ENCODE measurements around the gene SELENOM.
A peak's percentile ranks its signal among the peaks of the same experiment; 100 is the strongest.

SELENOM gene, protein sequence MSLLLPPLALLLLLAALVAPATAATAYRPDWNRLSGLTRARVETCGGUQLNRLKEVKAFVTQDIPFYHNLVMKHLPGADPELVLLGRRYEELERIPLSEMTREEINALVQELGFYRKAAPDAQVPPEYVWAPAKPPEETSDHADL

DNA sequence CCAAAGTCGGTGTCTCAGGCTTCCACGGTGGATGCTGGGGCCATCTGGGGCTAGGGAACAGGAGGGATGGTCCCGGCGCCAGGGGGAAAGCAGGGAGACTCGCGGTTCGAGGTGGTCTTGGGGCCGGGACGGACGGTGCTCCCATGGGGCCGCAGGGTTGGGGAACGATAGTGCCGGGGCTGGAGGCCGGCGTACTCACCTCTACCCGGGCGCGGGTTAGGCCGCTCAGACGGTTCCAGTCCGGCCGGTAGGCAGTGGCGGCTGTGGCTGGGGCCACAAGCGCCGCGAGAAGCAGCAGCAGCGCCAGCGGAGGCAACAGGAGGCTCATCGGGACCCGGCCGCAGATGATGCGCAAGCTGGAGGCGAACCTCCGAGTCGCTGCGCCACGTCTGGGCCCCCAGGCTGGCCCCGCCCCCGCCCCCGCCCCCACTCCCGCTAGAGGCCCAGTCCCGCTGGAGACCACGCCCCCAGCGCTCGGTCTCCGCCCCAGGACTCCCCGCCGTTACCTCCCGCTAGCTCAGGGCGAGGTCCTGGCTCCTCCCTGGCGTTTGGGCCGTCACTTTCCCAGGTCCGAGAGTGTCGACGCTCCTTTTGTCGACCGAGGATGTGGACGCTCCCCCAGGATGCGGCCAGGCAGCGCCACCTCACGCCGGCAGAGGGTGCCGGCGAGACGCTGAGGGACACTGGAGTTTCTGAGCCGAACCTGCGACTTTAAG is at the start of gene SELENOM:
TSS of gene SELENOM (minus strand) at position 391 of the 716 bp plus-strand sequence. CDS start at position 328, 63 bp downstream.
- peak; percentile 81 to 96 (median 92) for DNase-seq
- intact Hi-C loops (cut with DNase I): loop anchor here (1.0 to 10.0 kb wide), 2 partner anchors 22 to 47 kb away; no protein-coding TSS in a partner anchor

DNA sequence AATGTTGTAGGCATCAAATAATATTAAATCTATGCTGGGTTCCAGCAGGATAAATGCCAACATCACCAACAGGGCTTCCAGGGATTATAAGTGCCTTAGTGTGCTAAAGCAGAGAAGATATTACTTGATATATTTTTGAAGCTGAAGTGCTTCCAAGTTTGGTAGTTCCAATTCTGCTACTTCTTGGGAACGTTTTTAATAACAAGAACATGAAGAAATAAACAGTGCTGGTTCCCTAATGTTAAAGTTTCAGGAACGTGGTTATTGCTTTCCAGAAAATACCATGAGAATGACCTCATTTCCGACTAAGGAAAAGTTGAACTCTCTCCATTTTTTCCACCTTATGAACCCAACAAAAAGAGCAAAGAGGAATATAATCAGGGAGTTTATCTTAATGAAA is 48.1 kb upstream of the SELENOM start:
- no peak for DNase-seq
- intact Hi-C loops (cut with DNase I): loop anchor here (10.0 kb wide), 2 partner anchors 51 to 181 kb away; partner anchors contain the start of gene SELENOM

DNA sequence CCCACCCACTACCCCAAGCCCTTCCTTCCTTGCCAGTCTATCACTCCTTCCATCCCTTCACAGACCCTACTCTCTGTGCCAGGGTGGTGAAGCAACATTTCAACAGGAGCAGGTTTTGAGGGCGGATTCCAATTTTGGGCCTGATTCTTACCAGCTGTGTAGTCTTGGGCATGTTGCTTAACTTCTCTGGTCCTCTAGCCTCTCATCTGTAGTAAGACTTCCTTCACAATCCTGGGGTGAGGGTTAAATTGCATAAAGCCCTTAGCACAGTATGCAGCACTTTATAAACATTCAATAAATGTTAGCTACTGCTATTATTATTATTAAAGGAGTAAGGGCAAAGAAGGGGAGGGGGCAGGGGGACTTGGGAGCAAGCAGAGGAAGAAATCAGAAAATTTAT is 47.6 kb upstream of the SELENOM start:
- no peak for DNase-seq
- intact Hi-C loops (cut with DNase I): loop anchor here (10.0 kb wide), 2 partner anchors 50 to 180 kb away; partner anchors contain the start of gene SELENOM

DNA sequence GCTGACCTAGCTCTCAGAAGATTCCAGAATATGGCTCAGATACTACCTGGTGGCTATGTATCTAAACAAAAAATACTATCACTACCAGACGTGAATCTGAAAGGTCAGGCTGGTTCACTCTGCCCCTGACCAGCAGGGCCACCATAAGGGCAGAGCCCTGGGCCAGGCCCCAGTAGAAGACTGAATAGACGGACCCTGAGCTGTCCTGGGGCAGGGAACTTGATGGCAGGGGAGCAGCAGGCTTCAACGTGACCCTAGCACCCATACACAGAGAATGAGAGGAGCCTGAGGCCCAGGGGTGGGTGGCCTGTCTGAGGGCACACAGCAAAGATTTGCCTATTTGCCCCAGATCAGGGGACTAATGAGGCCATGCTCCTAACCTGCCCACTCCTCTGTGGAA is 46.0 kb upstream of the SELENOM start:
- intact Hi-C loops (cut with DNase I): loop anchor here (10.0 kb wide), 2 partner anchors 49 to 179 kb away; partner anchors contain the start of gene SELENOM
- DNase-seq: no peak

DNA sequence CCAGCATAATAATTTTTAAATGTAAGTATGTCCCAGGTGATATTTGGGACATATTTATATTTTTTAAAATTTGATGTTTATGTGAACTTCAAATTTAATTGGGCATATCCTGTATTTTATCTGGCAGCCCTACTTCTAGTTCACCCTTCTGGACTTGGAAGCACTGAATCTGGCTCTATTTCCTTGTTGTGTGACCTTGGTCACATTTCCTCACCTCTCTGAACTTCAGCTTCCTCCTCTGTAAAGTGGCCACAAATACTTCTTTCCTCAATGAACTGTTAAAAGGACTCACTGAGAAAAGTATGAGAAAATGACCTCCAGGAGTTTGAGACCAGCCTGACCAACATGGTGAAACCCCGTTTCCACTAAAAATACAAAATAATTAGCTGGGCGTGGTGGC is 44.5 kb upstream of the SELENOM start:
- no peak for DNase-seq
- intact Hi-C loops (cut with DNase I): loop anchor here (10.0 kb wide), 2 partner anchors 47 to 177 kb away; partner anchors contain the start of gene SELENOM

DNA sequence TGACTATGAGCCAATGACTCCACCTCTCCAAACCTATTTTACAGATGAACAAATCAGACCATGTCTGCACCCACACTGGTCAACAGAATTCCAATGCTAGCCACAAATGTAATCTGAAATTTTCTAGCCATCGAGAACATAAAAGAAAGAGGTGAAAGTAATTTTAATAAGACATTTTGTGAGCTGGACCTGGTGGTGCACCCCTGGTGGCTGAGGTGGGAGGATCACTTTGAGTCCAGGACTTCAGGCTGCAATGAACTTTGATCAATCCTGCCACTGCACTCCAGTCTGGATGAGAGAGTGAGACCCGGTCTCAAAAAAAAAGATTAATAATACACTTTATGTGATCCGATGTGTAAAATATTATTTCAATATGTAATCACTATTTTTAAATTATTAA is 43.2 kb upstream of the SELENOM start:
- intact Hi-C loops (cut with DNase I): loop anchor here (10.0 kb wide), 2 partner anchors 46 to 176 kb away; partner anchors contain the start of gene SELENOM
- peak in 1 of 42 donors; percentile 10 for DNase-seq

DNA sequence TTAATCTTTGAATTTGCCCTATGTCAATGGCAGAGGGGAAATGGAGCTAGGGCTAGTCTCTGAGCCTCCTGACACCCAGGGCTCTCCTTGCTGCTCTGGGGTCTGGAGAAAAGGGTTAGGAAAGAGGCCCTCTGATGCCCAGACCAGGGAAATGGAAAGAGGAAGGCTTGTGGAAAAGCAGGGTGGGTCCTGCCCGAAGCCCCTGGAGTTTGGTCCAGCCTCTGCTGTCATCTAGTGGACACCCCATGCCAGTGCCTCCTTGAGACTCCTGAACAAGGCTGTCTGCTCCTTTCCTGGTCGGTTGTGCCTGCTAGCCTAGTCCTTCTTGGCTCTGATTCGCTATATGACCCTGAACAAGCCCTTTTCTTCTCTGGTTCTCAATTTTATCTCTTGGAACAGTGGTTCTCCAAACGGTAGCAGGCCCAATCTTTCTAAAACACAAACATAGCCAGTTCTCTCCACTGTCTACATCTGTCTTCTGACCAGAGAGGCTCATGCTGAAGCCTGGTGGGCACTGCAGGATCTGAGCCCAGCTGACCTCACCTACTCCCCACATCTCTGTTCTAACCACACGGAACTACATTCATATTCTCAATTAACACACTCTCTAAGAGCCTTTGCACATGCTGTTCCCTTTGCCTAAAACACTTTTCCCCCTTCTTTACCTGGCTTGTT is 41.7 kb upstream of the SELENOM start:
- DNase-seq: peak; percentile 36 to 87 (median 71)
- intact Hi-C loops (cut with DNase I): no loop called here

DNA sequence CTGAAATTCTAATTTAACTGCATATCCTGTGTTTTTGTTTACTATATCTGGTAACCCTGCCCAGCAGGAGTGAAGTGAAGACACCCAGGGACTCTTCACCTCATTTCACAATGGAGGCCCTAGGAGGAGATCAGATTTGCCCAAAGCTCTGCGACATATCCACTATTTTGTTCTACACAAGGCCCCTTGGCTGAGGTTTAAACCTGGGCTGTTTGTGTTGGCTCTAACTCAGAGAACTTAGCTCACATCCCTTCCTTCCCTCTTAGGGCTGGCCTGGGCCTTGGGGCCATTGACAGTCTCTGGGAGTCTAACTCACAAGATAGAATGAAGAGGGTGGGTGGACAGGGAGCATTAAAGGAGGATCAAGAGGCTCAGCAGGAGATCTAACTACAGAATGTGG is 41.1 kb upstream of the SELENOM start:
- no peak for DNase-seq
- intact Hi-C loops (cut with DNase I): no loop called here

DNA sequence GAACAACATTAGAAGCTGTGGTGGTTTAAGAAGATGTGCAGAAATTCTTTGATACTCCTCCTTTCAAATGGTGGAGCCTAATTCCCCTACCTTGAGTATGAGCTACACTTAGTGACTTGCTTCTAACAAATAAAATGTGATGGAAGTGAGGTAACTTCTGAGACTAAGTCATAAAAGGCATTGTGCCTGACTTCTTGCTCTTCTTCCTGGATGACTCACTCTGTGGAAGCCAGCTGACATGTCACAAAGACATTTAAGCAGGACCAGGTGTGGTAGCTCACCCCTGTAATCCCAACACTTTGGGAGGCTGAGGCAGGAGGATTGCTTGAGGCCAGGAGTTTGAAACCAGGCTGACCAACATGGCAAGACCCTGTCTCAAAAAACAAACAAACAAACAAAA is 36.9 kb upstream of the SELENOM start:
- intact Hi-C loops (cut with DNase I): no loop called here
- no peak for DNase-seq

DNA sequence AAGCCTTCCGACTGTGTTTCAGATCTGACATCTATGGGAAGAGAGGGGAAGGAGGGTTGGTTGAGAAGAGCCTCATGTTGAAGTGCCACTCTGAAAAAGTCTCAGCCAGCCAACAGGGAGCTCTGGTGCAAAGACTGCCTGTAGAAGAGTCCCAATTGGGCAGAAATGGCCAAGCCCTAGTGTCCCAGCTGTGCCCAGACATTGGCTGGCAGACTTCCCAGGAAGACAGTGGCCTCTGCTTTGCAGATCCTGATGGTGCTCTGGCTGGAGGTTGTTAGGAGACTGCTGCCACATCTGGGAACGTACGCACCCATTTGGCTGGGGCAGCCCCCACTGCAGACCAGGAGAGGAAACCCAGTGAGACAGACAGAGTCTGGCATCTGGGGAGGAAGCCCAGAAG is 36.2 kb upstream of the SELENOM start:
- peak in 33 of 42 donors; percentile 16 to 73 (median 48) for DNase-seq
- intact Hi-C loops (cut with DNase I): no loop called here

DNA sequence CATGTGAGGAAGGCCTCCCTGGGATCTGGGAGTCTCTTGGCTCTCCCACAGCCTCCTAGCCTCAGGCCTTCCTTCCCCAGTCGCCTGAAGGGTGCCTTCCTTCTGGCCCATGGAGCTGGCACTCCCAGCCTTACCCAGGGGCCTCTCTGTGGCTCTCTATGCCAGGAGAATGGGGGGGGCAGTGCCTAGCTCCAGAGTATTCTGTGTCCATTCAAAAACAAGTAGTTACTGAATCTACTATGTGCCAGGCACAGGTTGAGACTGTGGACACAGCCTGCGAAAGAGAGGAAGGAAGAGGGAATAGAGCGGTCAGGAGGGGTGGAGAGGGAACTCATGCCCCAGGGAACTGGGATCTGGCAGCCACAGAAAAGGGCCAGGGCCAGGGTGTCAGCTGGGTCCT is 35.7 kb upstream of the SELENOM start:
- DNase-seq: peak in 2 of 42 donors; percentile 13 to 19
- intact Hi-C loops (cut with DNase I): no loop called here

DNA sequence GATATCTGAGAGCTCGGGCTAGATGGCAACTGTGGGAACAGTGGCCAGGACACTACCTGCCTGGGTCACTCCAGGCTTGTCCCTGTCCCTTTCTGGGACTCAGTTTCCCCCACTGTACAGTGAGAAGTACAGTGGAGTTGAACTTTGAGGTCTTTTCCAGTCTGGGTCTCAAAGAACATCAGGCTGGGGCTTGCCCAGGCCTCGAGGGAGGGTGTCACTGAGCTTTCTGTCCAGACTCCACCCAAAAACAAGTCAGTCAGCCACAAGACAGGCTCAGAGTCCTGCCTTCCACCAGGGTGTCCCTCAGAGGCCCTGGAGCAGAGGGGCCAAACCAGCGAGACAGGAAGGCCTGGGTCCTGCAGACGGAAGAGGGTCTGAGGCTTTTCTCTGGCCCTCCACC is 34.9 kb upstream of the SELENOM start:
- intact Hi-C loops (cut with DNase I): no loop called here
- peak in 1 of 42 donors; percentile 12 for DNase-seq

DNA sequence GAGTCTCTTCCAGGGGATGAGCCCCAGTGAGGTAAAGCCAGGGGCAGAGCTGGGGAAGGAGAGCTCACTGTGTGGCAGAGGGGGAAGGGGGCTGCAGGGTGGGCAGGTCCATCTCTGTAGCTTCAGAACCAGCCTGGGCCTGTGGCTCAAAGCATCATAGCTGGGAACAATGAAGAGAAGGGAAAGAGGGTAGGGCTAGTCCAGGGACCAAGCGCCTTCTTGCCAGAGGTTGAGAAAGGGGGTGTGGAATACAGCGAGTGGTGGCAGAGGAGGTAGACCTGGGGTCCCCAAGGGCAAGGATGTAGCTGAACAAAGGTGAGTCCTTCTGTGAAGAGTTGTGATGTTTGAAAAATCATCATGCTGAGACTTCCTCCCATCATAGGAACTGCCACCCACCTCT is 34.2 kb upstream of the SELENOM start:
- DNase-seq: peak in 1 of 42 donors; percentile 19
- intact Hi-C loops (cut with DNase I): no loop called here

DNA sequence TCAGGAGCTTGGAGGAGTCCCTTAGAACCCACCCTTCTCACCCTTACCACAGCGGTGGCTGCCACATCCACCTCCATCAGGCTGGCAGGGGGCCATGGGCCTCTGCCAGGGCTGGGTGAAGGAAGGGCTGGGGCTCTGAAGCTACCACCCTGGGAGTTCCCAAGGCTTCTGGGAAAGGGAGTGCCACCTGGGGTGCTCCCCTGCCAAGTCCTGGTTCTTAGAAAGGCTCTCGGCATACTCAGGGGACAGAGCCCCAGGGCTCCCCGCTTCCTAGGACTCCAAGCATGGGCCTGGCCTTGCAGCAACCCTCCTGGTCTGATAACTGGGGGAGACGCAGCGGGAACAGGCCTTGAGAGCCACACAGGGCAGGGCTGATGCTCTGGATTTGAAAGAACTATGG is 33.4 kb upstream of the SELENOM start:
- DNase-seq: no peak
- intact Hi-C loops (cut with DNase I): no loop called here

DNA sequence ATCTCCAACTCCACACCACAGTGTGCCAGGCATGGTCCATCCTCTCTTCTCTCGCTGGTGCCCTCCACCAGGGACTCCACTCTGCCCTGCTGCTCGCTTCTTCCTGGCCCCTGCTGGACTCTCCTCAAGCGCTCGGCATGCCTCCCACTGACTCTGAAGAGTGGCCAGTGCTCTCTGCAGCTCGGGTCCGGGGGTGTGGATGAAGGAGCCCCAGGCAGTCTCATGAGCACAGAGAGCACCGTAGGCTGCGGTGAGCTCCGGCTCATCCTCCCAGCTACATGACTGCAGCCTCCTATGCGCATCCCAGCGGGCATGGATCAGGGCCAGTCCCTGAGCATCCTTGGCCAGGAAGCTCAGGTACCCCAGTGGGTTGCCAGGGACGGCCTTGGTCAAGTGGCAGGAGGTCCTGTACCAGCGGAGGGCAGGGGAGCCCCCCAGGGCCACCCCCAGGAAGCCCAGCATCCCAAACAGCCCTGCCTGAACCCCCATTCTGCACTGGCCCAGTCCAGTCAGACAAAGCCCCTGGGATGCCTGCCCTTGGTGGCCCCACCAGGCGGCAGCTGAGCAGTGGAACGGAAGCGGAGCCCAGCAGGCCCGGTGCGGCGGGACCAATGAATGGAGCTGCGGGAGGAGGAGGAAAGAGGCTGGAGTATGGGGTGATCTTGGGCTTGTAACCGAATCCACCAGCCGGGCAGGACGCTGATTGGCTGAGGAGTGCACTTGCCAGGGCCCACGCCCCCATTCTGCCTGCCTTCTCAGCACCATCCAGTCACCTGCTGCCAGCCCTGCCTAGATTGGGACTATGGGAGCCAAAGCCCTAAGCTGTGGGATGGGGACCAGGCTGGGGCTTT is 32.7 kb upstream of the SELENOM start, which contains the start of gene PLA2G3:
TSS of gene PLA2G3 (minus strand) at position 643 of the 851 bp plus-strand sequence. CDS start at position 489, 154 bp downstream.
- peak in 1 of 42 donors; percentile 10 for DNase-seq
- intact Hi-C loops (cut with DNase I): no loop called here

DNA sequence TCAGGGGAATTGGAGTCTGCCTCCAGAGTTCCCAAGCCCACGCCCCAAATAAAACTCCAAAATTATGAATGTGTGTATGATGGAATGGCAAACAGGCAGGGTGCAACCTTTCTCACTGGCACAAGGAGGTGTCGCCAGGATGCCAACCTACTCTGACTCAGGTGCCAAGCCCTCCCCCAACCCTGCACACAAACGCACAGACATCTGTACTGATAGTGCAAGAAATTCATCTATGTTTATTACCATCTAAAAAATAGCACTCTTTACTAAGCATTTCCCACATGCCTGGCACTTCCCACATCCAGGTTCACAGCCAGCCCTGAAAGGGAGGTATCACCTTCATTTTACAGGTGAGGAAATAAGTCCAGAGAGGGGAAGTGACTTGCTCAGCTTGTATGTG is 31.7 kb upstream of the SELENOM start:
- DNase-seq: no peak
- intact Hi-C loops (cut with DNase I): no loop called here

DNA sequence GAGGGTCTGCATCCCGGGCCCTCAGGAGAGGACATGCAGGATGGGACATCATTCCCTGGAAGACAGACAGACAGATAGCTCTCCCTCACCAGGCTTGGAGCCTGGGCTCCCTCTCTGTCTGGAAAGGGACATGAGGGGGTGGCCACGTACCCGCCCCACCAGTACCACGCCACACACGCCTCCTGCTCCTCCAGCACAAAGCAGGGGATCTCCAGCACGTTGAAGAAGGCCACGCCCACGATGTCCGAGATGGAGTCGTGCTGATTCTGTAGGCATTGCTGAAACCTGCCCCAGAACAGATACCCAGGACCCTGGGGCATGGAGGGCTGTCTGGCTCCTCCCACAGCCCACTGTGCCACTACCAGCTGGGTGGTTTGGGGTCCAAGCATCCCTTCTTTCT is 30.8 kb upstream of the SELENOM start:
- intact Hi-C loops (cut with DNase I): no loop called here

DNA sequence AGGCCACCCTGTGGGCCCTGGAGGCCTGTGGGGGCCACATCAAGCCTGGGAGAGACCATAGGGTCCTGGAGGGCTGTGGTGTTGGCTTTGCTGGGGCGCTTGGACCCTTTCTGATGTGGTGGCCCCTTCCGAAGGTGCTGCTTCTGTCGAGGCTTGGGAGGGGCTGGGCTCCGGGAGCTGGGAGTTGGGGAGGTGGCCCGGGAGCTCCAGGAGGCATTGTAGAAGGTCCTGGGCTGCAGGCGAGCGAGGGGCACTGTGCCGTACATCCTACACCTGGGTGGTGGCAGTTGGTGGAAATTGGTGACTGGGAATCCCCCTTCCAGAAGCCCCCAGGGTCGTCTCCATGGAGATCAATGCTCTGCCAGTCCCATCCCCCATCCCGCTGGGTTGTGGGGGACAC is 30.4 kb upstream of the SELENOM start:
- intact Hi-C loops (cut with DNase I): no loop called here
- DNase-seq: no peak

More for the DNA sequence above, 30.8 kb upstream of the SELENOM start:
- peak in 1 of 42 donors; percentile 17 for DNase-seq

DNA sequence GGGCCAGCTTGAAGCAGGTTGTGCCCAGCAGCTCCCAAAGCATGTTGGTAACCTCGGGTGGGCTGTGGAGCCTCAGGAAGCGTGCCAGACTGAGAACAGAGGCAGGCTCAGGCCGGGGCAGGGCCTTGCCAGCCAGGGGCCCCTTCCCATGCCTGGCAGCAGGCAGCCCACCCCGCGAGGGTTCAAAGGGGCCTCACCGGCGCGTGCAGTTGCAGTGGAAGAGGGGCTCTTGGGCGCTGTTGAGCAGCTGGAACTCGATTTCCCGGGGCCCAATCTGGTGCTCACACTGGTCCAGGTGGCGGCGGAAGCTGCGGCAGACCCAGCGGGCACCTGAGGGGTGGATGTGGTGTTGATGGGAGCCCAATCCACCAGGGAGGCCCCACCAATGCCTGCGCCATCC is 29.3 kb upstream of the SELENOM start:
- no peak for DNase-seq
- intact Hi-C loops (cut with DNase I): no loop called here

Data from head of caudate nucleus (tissue), 42 donors.